Colonic mucosa (tissue), 4 donors: ENCODE data around the gene UBE2G2. TPM values are rescaled to one million over a fixed set of nuclear protein-coding genes. Genes with fewer than 3 reads are reported as not detected.

Experiments used
- DNase-seq: peaks from one replicate; pipeline ENCODE4 v3.0.0-alpha.2; 2020
- H3K27ac ChIP-seq: fragments of 200-600 bp; one replicate; pipeline ENCODE4 v1.8.0; 2021
- H3K27me3 ChIP-seq: fragments of 200-600 bp; one replicate; pipeline ENCODE4 v1.8.0; 2021
- H3K36me3 ChIP-seq: fragments of 200-600 bp; one replicate; pipeline ENCODE4 v1.8.0; 2021
- H3K4me1 ChIP-seq: fragments of 200-600 bp; one replicate; pipeline ENCODE4 v1.8.0; 2021; ENCODE audit warnings: mild to moderate bottlenecking
- H3K4me3 ChIP-seq: fragments of 200-600 bp; one replicate; pipeline ENCODE4 v1.8.0; 2021
- H3K9ac ChIP-seq, 2 donors: one replicate each; pipeline ENCODE4 v1.7.0; 2013; ENCODE audit warnings: control low read depth in 2 of 2, low read depth in 2 of 2, low read length in 2 of 2
- H3K9me3 ChIP-seq: fragments of 200-600 bp; one replicate; pipeline ENCODE4 v1.8.0; 2021
- CTCF ChIP-seq: fragments of 200-600 bp; IDR thresholded peaks from one replicate; pipeline ENCODE4 v1.8.0; 2022; ENCODE audit warnings: antibody characterized with exemption, mild to moderate bottlenecking
- intact Hi-C: fragments of 100-400 bp; cut with DNase I; formaldehyde crosslinking; loops from one replicate; pipeline ENCODE4 v1.14.1; 2022
- total RNA-seq, 2 donors: library from RNA; stranded (reverse); fragmentation: NEBNext Ultra II Directional in 1 of 2; extraction: Animal tissue kit (Norgen Biotek cat#: 25700) in 1 of 2; gene quantifications; one replicate each; pipeline ENCODE4 v1.2.1, GENCODE V29; 2021
- donor health status: healthy.
- donor health status: DM: no; HTN: no; CAD: no.
- donor health status: DM: no; HTN: no; CAD: no.

UBE2G2 gene
- total RNA-seq, 2 donors from 2014 or later: 50.3 to 76.1 TPM

DNA sequence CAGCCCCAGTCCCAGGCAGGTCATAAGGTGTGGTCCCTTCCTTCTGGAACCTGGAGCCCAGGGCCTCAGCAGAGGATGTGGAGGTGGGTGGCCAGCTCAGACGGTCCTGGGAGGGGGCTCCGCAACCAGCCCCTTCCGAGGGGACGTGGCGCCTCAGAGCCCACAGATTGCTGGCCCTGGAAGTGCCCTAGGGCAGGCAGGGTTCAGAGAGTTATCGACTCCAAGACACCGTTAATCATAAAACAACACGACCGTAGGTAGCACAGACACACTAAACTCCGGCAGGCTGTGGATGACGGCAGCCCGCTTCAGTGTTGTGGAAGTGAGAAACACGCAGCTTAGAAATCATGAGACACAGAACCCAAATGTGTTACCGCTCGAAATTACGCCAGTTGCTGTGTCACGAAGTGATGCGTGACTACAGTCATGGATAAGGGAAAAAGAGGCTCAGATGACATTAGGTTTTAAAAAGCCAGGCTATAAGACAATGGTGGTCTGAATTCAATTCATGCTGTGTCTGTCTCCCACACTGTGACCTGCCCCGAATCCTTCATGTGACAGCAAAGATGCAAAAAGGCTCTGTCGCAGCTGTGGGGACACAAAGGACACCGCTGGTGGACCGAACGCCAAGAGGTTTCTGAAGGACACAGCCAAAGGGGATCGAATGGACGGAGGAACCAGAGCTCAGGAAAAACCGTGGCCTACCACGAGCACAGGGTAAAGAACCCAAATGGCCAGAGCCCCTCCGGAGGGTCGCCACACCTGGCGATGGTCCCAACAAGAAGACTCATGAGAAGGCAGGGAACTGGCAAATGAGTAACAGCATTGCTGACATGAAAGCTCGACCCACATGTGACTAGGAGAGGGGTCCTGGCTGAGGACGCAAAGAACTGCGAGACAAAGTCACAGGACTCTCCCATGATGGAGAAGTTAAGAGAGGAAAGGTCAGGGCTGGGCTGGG, 17.9 kb upstream of the UBE2G2 start:
- no peak for TF ChIP-seq CTCF
- Histone ChIP-seq H3K9me3 (no peaks in the 10 kb centered on the region), H3K4me3 (no peak overlapping the region), H3K4me1 (no peaks in the 10 kb centered on the region), H3K36me3 (no peaks in the 10 kb centered on the region), H3K27me3 (no peaks in the 10 kb centered on the region), H3K9ac (no peak overlapping the region), H3K27ac (no peak overlapping the region)
- intact Hi-C loops: no loop called here
- DNase-seq: no peak

GRCh38 chr21:44818640-44819011, 17.0 kb upstream of the UBE2G2 start:
- intact Hi-C loops: no loop called here
- H3K9me3 ChIP-seq: no peaks in the 10 kb centered on the region
- peak overlapping the region; percentile 56 for H3K4me3 ChIP-seq
- no peaks in the 10 kb centered on the region for H3K27me3 ChIP-seq
- H3K27ac ChIP-seq: peak overlapping the region; percentile 54
- H3K9ac ChIP-seq: peak overlapping the region; percentile 46 to 88
- H3K36me3 ChIP-seq: no peaks in the 10 kb centered on the region
- DNase-seq: peak; percentile 35
- no peak for TF ChIP-seq CTCF
- H3K4me1 ChIP-seq: no peaks in the 10 kb centered on the region

DNA sequence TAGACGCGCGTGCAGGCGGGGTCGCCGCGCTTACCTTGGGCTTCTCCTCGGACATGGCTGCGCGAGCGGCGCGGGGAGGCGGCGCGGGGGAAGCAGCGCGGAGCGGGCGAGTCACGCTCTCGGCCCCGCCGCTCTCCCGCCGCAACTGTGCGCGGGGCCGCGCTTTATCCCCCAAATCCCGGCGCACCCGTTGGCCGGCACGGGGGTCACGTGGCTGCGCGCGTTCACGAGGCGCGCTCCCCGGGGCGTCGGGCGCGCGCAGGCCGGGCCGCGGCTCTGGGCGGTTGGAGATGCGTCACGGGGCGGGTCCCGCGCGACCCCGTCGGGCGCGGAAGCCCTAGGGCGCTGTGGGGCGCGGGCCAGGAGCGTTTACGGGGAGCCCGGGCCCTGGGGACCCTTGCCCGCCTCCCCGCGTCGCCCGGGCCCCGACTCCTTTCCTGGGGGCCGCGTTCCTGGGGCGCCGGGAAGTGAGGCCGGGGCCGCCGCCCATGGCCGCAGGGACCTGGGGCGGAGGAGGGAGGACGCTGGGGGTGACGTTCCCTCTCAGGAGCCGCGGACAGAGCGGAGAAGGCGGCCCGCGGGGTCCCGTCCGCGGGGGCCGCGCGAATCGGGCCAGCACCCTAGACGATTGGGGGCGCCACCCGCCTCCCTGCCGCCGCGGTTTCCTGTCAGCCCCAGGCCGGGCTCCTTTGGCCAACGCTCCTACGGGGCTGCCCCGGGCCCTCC, 16.5 kb upstream of the UBE2G2 start, which contains the start of gene SUMO3:
Gene SUMO3 (minus strand): TSS at position 149 of the 726 bp plus-strand sequence. CDS start 94 bp downstream, at position 55.
- no peaks in the 10 kb centered on the region for H3K27me3 ChIP-seq
- peak within 1 kb of the TSS; percentile 46 to 88 for H3K9ac ChIP-seq
- peak within 1 kb of the TSS; percentile 56 for H3K4me3 ChIP-seq
- H3K4me1 ChIP-seq: no peaks in the 10 kb centered on the region
- no peaks in the 10 kb centered on the region for H3K9me3 ChIP-seq
- H3K36me3 ChIP-seq: no peaks in the 10 kb centered on the region
- no peak for TF ChIP-seq CTCF
- intact Hi-C loops: no loop called here
- peak; percentile 81 for DNase-seq
- peak within 1 kb of the TSS; percentile 54 for H3K27ac ChIP-seq

- Histone ChIP-seq H3K4me3 (peak overlapping the region; percentile 56), H3K9me3 (no peaks in the 10 kb centered on the region), H3K4me1 (no peaks in the 10 kb centered on the region), H3K27ac (peak overlapping the region; percentile 54), H3K9ac (peak overlapping the region; percentile 34 to 51), H3K27me3 (no peaks in the 10 kb centered on the region), H3K36me3 (no peaks in the 10 kb centered on the region)
- intact Hi-C loops: no loop called here
- TF ChIP-seq CTCF: no peak
- DNase-seq: peak; percentile 95
These were observed 15.9 kb upstream of the UBE2G2 start for GRCh38 chr21:44817506-44817880.

DNA sequence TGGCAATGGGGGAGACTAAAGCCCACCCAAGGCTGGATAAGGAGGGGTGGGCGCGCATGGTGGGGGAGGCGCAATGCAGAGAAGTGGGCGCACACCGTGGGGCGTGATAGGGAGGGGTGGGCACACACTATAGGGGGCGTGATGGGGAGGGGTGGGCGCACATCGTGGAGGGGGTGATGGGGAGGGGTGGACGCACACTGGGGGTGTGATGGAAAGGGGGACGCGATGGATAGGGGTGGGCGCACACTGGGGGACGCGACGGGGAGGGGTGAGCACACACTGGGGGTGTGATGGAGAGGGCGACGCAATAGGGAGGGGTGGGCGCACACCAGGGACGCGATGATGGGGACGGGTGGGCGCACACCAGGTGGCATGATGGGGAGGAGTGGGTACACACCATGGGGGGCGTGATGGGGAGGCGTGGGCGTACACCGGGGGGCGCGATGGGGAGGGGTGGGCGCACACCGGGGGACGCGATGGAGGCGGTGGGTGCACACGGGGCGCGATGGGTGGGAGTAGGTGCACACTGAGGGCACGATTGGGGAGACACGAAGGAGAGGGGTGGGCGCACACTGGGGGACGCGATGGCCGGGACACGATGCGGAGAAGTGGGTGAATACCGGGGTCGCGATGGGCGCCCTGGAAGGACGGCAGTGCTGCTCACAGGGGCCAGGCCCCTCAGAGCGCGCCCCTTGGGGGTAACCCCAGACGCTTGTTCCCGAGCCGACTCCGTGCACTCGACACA, 15.3 kb upstream of the UBE2G2 start:
- peak overlapping the region; percentile 56 for H3K4me3 ChIP-seq
- intact Hi-C loops: no loop called here
- no peak overlapping the region for H3K27ac ChIP-seq
- H3K9me3 ChIP-seq: no peaks in the 10 kb centered on the region
- no peaks in the 10 kb centered on the region for H3K36me3 ChIP-seq
- no peaks in the 10 kb centered on the region for H3K4me1 ChIP-seq
- no peak for TF ChIP-seq CTCF
- DNase-seq: peak; percentile 35
- peak overlapping the region; percentile 34 to 51 for H3K9ac ChIP-seq
- H3K27me3 ChIP-seq: no peaks in the 10 kb centered on the region
